GOT3 (cell line): ENCODE measurements around the gene LRTM2.

Source experiments
- DNase-seq: peaks from one replicate; lab custom pipeline; 2025; ENCODE audit warnings: mixed read lengths; lab: John Stamatoyannopoulos, UW

The LRTM2 gene

DNA sequence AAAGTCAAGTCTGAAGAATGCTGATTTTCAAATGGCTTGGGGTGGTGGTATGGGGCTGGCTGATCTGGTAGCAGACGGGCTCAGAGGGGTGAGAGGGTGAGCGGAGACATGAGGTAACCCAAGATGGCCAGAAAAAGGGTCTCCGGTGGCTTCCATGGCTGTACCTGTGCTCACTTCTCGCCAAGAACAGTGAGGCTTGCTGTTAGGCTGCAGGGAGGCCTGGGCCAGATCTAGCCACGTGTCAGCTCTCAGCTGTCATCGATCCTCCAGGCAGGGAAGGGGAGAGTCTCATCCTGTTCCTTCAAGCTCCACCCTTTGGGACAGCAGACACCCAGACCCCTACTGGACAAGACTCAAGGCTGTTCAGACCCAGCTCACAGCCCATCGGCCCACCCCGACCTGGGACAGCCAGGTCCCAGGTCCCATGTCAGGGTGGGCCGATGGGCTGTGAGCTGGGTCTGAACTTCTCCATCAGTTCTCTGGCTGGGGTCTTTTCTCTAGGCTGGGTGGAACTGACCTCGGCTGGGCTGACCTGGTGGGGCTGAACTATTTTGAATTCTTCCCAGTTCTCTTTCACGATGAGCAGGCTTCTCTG, 9.0 kb downstream of the LRTM2 start:
- DNase-seq = no peak

GRCh38 chr12:1830401-1830845, 10.1 kb downstream of the LRTM2 start:
- no peak for DNase-seq

DNA sequence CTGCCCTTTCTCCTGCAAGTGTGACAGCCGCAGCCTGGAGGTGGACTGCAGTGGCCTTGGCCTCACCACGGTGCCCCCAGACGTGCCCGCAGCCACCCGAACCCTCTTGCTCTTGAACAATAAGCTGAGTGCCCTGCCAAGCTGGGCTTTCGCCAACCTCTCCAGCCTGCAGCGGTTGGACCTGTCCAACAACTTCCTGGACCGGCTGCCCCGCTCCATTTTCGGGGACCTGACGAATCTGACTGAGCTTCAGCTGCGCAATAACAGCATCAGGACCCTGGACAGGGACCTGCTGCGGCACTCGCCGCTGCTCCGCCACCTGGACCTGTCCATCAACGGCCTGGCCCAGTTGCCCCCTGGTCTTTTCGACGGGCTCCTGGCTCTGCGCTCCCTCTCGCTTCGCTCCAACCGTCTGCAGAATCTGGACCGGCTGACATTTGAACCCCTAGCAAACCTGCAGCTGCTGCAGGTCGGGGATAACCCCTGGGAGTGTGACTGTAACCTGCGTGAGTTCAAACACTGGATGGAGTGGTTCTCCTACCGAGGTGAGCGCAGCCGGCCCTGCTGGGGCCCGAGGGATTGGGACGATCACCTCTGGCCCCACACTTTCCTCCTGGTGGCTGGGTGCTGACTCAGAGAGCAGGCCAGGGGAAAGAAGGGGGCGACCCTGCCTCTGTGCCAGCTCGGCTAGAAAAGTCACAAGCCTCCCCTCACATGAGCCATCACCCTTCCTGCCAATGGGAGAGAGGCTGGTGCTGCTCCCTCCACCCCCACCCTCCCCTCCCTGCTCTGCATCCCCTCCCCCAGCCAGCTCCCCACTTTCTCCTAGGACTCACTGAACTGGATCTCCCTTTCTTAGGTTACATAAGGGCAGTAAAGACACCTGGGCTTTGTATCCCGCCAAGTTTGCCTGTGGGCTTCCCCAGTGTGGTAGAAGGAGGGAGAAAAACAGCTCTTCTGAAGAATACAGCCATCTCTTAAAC, 10.9 kb downstream of the LRTM2 start:
- DNase-seq = no peak

DNA sequence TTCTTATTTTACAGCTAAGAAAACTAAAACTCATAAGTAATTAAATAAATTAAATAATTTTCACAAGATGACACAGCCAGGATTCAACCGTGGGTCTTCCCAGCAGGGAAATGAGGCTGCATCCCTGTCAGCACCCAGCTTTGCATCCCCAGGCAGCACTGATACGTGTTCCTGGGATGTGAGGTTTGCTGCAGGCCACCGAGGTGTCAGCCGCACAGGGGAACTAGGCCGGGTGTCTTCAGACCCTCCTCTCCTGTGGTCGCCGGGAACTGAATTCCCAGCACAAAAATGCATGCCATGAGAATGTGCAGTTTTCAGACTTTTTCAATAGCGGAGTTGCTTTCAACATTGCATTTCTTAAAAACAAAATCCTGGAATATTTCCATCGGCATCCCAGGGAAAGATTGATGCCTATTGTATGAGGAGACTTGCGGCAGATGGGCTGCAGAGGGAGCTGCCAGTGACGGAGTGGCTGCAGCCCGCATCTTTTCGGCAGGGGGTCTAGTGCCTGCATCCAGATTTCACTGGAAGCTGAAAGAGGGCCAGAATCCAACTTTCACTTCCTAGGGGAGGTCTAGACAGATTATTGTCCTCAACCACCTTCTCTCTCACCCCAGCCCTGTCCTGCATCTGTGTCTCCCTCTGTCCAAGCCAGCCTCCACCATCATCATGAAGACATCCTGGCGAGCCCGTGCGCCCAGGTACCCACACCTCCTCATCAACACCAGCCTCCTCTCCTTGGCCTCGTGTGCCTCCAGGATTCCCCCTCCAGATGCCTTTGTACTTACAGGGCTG, 12.6 kb downstream of the LRTM2 start:
- DNase-seq = no peak

- DNase-seq = no peak
Measured at GRCh38 chr12:1833596-1834028, 13.2 kb downstream of the LRTM2 start.

- no peak for DNase-seq
Measured at GRCh38 chr12:1834186-1834925, 14.0 kb downstream of the LRTM2 start.

GRCh38 chr12:1835211-1836131, 15.1 kb downstream of the LRTM2 start:
- DNase-seq = no peak

- DNase-seq = no peak
Measured at GRCh38 chr12:1836241-1836803, 16.0 kb downstream of the LRTM2 start.

DNA sequence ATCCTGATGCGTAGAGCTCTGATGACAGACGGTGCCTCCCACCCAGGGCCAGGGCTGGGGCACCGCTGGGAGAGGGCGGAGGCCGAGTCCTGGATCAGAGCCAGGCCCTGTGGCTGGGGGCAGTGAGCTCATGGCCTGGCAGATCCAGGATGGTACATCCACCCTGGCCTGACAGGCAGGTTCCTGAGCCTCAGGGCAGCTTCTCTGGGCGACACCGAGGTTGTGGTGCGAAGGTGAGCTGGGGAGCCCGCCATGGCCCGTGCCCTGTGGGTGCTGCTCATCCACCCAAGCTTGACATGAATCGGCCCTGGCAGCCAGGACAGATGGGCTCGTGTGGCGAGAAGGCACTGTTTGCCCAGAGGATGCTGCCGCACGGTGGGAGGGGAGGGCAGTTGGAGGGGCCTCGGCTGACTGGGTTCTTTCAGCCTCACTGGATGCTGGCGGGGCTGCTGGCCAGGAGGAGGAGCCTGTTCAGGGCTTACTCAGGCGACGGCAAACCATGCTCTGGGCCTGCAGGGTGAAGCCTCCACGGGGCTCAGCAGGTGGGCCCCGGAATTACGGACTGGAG, 16.6 kb downstream of the LRTM2 start:
- no peak for DNase-seq

GRCh38 chr12:1837541-1838204, 17.3 kb downstream of the LRTM2 start:
- no peak for DNase-seq

DNA sequence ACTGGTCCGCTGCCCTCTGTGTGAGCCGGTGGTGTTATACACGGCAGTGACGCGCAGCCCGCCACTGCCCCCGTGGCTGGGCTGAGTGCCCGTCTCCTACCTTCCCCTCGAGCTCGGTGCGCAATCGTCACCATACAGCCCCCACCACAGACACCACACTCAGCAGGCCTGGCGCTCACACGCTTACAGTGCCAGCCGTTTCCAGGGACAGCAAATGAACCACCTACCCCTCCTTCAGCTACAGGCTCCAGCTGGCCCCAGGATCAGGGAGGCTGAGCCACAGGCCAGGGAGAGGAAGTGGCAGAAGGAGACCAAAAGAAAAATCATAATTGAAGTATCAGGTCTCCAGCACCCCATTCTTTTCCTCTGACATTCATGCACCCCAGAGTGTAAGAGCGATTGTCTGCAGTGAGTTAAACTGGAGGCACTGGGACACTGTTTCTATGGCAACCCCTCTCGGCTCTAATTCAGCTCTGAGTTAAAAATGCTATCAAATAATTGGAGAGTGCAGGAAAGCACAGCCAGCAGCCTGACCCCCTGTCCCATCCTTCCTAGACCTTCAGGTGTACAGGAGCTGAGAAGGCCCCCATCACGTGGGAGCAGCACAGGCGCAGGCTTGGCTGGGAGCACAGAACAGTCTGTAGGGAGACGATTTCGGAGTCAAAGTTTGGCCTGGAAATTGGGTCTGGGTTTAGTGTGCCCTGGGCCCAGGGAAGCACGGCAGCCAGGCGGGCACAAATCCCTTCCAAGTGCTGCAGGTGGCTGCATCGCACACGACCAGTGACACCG, 18.0 kb downstream of the LRTM2 start:
- DNase-seq = no peak

DNA sequence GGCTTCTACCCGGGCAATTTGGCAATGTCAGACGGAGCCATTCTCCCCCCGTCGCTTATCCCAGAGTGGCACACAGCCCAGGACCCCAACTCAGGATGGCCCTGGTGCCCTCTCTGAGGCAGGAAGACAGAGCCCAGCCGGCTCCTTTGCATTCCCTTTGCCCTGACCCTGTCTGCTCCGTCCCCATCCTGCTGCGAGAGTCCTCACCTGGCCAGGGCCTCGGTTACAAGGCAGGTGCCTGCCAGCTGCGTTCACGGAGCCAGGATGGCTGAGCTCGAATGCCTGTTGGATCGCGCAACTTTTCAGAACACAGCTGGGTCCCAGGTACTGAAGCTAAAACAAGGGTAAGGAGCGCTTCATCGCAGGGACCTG, 18.6 kb downstream of the LRTM2 start:
- DNase-seq = no peak

GRCh38 chr12:1839464-1839863, 19.1 kb downstream of the LRTM2 start:
- no peak for DNase-seq

DNA sequence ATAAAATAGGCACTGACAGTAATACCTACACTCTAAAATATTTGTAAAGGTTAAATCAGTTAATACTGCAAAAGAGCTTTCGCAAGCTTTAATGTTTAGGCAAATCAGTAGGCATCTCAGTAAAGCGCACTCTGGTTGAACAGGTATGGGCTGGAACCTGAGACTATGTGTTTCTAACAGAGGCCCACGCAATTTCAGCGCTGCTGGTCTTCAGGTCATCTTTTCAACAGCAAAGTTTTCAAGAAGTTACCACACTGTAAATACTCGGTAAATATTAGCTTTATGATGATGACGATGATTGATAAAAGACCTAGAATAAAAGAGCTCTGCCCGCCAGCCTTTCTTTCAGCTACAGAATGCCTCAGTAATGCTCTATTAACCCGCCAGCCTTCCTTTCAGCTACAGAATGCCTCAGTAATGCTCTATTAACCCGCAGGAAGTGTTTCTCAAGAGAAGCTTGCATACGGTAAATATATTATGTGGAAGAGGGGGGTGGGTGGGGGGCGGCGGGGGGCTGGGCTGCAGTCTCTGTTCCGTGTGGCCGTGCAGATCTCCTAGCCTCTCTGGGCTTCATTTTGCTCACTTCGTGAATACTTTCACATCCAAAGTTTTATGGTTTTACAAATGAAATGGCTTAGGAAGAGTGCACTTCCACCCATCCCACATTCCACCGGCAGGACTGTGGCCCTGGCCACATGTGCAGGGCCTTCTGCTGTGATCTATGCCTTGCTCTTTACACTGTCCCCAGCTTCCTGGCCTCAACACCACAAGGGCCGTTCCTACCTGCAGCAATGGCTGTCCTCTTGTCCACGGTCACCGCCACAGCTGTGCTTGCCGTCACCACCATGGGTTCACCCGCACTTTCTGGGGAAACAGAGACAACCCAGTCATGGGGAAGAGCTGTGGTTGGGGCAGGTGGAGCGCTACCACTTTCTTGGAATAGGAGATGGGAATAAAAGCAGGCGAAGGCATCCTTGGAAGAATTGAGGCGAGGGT, 19.9 kb downstream of the LRTM2 start:
- DNase-seq = no peak

DNA sequence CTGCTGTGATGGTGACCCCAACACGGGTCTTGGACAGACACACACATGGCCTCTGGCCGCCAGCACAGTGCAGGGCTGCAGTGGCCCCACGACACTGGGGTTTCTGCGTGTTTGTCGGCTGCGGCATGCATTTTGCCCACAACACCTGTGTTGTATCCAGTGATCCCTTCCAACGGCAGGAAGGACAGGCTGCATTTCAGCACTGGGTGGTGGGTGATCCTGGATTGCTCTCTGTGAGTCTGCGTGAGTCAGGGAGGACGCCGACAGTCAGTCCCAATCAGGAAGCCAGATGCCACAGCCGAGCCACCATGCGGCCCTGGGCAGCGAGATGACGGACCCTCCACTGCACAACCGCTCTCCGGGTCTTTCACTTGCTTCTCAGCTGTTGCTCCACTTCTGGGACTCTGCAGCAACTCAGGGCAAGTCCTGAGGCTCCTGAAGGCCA, 20.6 kb downstream of the LRTM2 start:
- no peak for DNase-seq

DNA sequence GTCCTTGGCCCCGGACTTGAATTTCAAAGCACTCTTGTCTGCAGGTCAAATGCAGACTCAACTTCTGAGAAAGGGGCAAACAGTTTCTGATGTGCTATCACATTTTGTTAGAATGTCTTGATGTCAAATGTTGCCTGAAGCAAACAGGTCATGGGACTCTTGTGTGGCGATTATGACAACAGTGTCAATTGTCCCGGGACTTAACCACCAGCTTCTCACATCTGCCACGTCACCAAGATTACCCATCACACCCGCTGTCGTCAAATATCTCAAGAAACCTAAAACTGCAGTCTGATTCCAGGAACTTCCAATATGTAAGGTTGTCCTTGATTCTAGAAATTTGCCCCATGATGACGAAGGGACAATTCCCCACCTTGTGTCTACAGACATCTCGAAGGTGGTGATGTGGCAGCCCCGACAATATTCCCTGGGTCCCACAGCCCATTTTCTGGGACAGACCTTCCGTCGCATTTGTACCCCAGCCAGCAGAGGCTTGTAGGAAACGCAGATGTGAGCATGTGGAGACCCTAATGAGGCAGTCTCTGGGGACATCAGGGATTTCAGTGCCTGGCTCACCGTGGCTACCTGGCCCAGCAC, 21.3 kb downstream of the LRTM2 start:
- DNase-seq = no peak
